ENCODE results near the gene SHROOM2.
"Not testable (repeated sequence)": the region's sequence is repeated elsewhere in the genome, so short reads cannot be mapped to it uniquely, and the experiment has no call there.

Gene SHROOM2

DNA sequence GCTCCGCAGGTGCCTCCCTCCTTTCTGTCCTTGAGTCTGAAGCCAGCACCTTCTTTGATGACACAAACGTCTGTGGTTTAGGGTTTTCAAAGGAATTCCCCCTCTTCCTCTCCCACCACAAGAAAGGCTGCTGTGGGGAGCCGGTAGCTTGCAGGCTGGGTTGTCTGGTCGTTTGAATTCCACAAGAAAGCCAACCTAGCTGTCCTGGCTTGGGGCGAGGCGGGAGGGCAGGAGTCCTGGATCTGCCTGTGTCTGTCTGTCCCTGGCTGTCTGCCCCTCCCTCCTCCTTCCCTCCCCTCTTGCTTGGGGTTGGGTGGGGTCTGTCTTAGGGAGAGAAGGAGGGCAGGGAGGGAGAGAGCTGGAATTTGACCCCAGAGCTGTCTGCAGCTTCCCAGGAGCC lies 56.3 kb downstream of the SHROOM2 start:
- DNase-seq, result no peak

DNA sequence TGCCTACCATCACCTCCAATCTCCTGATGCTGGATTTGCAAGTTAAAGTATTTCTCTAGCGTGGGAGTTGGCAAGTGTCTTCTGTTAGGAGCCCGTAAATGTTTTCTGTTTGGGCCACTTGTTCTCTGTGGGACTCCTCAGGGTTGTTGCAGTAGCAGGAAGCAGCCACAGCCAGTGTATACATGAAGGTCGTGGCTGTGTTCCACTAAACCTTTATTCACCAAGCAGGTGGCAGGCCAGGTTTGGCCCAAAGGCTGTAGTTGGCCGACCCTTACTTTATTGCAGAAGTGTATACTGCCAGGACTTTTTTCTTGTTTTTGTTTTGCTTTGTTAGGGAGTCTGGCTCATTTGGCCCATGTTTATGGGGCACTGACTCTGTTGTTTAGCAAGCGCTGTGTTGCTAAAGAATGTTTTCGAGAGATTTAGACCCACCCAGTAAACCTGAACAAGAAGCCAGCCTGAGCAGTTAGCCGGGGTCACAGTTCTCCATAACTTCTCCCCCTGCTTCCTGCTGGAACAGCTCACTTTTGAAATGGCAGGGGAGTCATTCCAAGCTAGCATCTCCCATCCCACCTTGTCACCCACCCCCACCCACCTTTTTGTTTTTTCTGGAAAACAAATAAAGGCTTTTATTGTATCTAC lies 58.8 kb downstream of the SHROOM2 start:
- no peak for DNase-seq

DNA sequence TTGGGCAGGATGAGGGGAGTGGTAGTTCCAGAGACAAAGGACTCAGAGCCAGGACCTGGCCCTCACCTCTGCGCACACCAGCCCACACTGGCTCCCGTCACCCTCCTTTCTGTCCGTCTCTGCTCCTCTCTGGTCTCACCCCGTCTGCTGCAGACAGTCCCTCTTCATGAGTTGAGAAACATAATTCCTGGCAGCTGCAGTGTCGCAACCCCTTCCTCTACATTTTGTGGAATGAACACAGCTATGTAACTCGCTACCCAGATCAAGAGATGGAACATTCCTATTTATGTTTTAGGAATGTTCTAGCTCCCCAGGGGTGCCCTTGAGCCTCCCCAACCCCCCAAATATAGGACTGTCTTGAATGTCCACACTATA lies 59.3 kb downstream of the SHROOM2 start:
- no peak for DNase-seq

DNA sequence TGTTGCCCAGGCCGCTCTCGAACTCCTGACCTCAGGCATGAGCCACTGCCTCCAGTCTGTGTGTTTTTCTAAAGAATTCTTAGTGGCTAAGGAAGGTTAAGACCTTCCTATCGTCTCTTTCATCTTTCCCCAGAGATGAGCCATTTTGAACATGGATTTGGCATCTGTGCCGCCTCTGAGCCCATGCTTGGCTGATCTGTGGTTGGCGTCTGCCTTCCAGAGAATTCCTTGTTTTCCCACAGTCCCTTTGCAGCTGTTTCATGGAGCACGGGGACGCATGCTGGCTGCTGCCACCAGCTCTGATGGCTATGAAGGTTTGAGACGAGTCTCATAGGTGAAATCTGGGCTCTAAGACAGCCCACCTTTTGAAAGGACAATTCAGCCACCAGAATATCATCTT lies 60.4 kb downstream of the SHROOM2 start:
- no peak for DNase-seq

DNA sequence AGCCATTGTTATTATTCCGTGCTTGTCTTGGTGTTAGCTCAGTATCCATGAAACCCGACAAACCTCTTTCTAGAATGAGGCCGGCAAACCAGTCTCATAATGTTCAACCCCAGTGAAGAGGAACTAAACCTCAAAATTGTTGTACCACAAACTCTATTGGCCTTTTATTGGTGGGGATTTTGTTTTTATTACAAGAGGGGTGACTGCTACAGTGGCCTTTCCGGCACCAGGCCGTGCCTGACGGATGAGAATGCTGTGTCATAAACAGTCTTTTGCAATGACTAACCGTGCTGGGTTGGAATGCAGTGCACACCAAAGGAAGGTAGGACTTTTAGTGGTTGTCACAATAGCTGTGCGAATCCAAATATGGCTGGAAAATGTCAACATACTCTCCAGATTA lies 60.8 kb downstream of the SHROOM2 start:
- no peak for DNase-seq

DNA sequence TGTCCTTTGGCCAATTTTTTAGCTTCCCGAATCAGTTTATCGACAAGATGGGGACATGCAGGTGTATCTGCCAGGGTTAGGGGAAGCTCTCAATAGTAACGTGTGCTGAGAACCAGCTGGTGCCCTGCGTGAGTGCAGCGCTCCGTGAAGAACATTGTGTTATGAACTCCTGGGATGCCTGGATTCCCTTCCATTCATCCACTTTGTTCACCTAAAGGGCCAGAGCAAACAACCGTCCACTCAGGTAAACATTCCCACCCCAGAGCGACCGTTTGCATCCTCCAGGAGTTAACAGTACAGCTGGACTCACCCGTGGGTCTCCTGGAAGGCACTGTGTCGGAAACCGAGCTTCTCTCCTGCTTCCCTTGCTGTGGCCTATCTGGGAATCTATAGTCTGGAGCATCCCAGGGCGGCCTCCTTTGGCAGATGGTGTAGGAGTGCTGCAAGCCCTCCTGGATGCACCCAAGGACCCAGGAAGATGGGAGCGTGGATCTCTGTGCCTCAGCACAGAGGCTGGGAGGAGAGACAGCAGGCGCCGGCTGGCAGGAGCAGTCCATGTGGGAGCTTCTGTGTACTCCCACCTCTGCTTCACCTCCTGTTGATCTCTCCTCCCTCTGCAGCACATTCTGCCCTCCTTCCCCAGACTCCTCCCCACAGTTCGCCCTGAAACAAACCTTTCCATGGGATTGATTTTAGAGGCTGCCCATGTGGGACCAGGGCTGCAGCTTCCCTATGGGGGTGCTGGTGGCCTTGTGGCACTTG lies 62.7 kb downstream of the SHROOM2 start:
- no peak for DNase-seq

DNA sequence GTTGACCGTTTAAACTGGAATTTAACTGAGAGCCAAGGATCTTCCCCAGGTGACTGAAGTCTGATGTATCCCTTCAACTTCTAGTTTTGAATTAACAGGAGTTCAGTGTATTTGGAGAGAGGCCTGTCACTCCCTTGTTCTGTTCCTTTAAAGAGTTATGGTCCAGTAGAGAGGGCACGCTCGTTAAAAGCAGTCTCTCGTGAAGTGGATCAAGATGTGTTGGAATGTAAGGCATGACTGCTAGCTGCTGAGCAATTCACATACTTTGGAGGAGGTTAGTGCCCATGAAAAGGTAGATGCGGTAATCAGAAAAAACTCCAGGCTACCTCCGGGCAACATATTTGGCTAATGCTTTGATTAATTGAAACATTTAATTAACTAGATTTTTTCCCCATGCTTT lies 65.7 kb downstream of the SHROOM2 start:
- no peak for DNase-seq

DNA sequence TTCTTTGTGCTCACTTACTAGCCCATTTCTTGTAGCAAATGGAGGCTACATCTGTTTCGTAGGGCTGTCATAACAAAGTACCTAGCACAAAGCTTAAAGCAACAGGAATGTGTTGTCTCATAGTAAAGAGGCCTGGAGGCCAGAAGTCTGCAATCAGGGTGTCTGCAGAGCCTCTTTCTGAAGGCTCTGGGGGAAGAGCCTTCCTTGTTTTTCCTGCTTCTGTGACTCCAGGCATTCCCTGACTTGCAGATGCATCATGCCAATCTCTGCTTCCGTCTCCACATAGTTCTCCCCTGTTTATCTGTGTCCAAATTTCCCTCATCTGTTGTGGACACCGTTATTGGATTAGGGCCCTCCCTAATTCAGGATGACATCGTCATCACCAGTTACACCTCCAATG lies 67.1 kb downstream of the SHROOM2 start:
- no peak for DNase-seq

DNA sequence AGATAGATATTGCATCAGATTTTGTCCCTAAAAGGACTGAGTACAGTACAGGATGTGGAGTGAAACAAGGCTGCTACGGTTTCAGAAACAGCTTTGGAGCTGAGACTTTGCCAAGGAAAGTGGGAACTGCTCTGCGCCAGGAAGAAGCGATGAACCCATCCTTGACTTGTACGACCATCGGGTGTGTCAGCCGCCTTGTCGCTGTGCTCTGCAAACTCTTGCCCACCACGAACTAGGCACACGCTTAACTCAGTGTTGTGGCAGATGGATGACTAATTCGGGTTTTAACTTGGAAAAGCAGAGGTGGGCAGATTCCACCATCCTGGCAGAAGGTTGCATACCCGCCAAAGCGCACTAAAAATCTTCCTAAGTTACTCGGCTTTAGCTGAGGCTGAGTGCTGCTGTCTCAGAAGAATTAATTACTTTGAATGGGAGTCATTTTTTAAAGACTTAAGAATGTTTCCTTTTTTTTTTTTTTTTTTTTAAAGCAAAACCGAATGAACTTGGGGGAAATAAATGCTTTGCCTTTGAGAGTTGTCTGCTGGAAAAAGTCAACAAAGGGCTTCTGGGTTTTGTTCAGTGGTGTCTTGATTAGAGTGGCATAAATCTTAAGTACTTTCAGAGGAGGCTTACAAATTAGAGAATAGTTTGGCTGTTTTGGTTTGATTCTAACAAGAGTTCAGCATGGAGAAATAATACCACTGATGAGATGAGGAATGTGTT lies 69.5 kb downstream of the SHROOM2 start:
- DNase-seq, result no peak

DNA sequence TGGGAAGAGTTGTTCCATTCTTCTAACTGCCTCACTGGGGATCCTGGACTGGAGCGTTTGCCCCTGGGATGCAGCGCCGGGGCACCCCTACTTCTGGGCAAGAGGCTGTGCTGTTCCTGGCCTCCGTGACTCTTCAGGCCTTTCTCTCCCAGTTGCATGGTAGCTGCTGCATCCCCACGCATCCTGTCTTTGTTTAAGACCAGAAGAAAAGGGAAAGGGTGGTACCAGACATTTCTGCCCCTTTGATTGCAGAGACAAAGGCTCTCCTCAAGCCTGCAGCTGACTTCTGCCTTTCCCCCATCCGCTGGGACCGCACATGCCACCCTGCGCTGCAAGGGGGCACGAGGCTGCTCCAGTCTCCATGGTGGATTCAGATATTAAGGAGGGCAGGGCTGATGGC lies 70.4 kb downstream of the SHROOM2 start:
- DNase-seq, result no peak

DNA sequence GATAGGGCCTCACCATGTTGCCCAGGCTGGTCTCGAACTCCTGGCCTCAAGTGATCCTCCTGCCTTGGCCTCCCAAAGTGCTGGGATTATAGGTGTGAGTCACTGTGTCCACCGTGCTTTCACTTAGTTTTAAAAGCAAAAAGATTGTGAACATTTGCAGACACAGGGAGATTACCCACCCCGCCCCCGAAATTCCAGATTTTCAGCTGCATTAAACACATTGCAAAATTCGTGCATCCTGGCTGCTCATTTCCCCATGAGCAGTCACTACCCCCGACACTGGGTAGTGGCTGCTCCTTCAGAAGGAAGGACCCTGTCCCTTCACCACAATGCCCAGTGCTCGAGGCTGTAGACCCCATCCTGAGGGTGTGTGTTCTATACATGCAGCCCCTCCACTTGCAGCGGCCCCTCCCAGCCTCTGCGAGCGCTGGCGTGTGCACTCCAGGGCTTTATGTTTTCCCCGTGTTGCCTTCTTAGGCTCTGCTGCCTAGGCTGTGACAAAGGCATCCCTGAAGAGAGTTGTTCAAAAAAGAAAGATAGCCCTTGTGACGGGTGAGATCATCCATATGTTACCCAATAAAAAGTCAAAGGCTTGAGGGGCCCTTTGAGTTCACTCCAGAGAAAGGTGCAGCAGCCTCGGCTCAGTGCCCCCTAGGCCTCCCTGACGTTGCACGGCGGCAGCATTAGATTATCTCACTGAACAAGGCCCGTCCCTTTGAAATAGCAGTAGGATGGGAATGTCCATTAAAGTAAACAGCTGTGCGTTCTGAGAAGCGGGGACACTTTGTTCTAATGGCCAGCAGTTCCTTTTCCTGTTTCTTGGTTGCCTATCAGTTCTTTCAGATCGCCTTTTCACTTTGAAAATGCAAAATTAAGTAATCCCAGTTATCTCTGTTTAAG lies 71.6 kb downstream of the SHROOM2 start:
- DNase-seq, result no peak

DNA sequence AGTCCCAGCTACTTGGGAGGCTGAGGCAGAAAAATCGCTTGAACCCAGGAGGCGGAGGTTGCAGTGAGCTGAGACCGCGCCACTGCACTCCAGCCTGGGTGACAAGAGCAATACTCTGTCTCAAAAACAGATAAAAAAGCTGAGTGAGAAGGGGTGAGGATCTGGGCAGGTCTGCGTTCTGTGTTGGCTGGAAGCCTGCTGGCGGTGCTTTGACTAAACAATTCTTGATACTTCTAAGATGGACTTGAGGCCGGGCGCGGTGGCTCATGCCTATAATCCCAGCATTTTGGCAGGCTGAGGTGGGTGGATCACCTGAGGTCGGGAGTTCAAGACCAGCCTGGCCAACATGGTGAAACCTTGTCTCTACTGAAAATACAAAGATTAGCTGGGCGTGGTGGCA lies 72.5 kb downstream of the SHROOM2 start:
- DNase-seq, result not testable (repeated sequence)

DNA sequence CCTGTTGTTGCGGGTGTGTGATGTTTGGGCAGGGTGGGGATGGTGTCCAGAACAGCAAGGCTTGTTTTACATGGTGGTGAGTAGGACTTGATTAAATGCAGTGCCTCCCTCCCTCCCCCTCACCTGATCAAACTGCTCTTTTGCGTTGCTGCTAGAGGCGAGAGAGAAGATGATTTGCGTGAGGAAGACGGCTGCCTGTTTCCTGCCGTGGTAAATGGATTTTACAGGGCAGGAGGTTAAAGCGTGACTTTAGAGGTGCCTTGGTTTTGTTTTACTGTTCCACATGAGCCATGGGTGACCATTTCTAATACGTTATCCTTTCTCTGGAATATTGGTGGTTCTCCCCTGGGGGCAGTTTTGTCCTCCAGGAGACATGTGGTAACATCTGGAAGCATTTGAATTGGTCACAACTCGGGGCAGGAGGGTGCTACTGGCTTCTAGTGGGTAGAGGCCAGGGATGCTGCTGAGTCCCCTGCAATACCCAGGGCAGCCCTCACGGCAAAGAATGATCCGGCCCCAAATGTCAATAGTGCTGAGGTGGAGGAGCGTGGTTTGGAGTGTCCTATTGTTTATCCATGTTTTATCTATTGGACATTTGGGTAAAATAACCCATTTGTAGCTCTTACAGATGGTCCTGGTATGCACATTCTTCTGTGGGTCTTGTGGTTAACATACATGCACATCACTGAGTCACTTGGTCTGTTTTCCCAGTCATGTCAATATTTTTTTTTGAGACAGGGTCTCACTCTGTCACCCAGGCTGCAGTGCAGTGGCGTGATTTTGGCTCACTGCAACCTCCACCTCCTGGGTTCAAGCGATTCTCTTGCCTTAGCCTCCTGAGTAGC lies 73.7 kb downstream of the SHROOM2 start:
- DNase-seq, result no peak

DNA sequence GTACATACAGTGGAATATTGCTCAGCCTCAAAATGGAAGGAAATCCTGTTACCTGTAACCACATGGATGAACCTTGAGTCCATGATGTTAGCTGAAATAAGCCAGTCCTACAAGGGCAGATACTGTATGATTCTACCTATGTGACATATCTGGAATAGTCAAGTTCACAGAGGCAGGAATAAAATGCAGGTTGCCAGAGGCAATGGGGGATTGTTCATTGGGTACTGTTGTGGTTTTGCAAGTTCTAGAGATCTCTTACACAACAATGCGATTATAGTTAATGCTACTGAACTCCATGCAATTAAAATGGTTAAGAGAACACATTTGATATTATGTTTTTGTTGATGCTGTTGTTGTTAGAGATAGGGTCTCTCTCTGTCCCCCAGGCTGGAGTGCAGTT lies 74.6 kb downstream of the SHROOM2 start:
- DNase-seq, result no peak

DNA sequence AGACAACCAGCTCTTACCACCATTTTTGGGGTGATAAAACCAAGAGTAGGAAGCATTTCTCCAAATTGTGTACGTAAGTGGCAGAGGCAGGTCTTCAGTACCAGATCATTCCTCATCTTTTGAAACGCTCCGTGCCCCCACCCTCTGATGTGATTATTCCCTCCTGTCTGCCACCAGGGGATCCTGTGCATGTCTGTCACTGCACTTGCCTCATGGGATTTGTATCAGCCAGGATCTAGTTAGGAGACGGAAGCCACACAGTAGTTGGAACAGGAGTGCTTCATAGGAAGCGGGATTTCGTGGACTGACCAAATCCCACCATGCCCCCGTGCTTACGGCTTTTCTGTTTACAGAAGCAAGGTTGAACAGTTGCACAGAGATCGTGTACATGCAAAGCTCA lies 75.5 kb downstream of the SHROOM2 start:
- no peak for DNase-seq

DNA sequence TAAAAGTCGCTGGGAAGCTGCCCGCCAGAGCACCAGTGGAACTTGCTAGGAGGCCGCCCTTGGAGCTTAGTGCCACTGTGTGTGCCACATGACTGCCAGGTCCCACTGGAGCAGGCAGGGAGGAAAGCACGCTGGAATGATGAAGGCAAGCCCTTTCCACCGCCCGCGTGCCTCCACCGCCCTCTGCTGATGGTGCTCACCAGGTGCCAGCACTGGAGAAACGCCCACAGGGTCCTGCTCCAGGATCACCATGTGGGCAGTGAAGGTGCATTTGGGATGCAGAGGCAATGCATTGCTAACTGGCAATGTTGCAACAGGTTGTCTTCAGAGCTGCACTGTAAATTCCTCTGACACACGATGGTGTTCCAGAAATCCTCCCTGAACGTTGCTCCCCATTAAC lies 76.3 kb downstream of the SHROOM2 start:
- no peak for DNase-seq

DNA sequence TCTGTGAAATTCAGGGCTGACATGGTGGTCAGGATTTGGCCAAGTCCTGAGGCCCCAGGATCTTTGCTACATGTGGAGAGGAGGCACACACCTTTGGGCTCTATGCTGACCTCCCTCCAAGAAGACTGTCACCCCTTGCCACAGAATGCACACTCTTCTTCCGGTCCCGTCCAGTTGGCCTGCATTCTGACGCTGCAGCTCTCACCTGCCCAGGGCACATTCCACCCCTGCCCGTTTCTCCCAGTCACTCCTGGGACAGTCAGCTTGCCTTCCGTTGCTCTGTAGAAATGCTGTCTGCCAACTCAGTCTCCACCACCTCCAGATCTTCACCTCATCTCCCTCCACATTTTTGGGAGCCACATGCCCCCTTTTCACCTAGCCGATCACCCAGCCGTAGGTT lies 76.7 kb downstream of the SHROOM2 start:
- no peak for DNase-seq

DNA sequence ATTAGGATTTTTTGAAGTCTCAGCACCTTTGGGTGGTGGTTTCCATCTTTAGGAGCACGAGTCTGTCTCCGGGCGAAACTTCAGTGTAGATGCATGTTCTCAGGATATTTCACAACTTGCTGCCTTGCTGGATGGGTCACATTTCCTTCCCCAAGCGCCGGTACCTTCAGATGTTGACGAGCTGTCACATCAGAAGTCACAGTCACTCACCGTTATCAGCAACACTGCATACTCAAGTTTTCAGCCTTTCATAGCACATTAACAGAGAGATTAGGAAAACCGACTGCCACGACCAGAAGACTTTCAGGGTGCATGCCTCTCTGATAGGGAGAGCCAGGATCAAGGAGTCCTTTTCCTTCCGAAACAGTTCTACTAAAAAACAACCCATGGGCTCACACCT lies 77.8 kb downstream of the SHROOM2 start:
- no peak for DNase-seq

DNA sequence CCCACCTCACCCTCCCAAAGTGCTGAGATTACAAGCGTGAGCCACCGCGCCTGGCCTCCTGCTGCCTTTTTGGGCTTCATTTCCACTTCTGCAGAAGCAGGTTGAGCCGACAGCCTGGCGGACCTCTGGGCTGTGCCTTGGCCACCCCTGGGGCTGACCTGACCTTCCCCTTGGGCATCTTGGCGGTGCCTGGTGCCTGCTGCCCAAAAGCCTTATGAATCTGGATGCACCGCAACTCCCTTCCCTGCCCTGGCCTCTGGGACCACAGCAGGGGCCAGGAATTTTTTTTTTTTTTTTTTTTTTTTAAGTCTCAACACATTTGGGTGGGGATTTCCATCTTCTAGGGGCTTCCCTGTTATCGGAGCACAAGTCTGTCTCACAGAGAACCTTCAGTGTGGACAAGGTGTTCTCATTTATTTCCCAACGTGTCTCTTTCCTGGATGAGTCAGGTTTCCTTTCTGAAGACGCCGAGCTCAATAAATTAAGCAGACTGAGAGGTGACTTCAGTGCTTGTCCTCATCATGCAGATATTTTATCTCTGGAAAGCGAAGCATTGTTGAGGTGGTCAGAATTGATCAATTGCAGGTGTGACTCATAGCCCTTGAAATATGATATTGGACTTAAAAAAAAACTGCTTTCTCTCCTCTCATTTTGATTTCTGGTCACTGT lies 79.7 kb downstream of the SHROOM2 start:
- DNase-seq, result no peak

DNA sequence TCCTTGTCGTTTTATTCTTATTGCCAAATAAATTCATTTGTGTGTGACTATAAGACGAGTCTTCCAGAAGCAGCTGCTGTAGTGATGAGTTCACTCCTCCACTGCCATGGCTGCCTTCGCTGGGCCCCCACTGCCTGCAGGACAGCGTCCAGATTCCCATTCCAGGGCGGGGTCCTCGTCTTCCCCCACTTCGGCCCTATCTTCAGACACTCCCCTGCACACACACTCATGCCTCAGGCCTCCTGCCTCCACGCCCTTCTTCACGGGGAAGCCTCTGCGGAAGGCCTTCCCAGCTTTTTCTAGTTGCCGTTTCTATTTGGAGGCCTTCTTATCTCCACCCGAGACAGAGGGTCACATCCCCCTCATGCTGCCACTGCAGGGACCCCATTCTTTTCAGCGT lies 80.4 kb downstream of the SHROOM2 start:
- no peak for DNase-seq

DNA sequence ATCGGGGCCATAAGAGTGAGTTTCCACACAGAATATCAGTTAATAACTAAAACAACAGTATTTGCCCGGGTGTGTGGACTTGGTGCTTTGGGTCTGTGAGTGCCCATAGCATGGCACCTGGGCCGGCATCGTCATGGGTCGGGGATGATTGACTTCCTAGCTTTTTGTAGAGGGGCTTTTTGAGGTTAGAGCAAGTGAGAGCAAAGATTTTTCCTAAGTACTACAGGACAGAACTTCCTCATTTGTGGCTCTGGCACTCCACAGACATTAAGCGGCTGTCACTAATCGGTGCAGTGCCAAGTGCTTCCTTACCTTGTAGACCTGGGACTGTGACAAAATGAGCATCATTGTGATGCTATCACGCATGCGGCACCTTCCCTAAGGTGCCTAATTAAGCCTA lies 81.0 kb downstream of the SHROOM2 start:
- DNase-seq, result no peak

DNA sequence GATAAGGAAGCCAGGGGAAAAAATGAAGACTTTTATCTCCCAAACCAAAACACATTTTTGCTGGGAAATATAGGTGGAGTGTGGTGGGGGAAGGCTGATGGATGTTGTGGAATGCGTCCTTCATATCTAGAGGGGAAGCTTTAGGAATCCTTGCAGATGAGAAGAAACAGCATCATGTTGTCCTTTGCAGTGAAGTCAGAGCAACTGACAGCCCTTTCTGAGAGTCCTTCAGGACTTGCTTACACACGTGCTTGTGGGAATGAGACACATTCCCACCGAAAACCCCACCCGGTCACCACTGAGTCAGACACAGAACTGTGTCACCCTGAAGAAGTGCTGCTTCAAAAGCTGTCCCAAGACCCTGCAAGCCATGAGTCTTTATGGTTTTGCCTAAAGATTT lies 81.5 kb downstream of the SHROOM2 start:
- DNase-seq, result no peak
